Stimulated activated CD8-positive, alpha-beta memory T cell treated with anti-CD3 and anti-CD28 coated beads, Interleukin-12 subunit alpha, Interleukin-12 subunit beta, amount 100 ng/mL, for 4 hours (primary cell): ENCODE data around the gene GALNT9.
"Not testable (repeated sequence)": the region's sequence is repeated elsewhere in the genome, so short reads cannot be mapped to it uniquely, and the experiment has no call there.

Experiments
- DNase-seq: peaks from one replicate; pipeline ENCODE4 v3.0.0-alpha.2; 2020; ENCODE audit warnings: low read depth

The GALNT9 gene

GRCh38 chr12:132312516-132312915 lies 16.9 kb downstream of the GALNT9 start:
- no peak for DNase-seq

GRCh38 chr12:132311201-132311915 lies 18.0 kb downstream of the GALNT9 start:
- no peak for DNase-seq

- DNase-seq, result no peak
Observed at GRCh38 chr12:132310181-132311040, 19.0 kb downstream of the GALNT9 start.

- no peak for DNase-seq
Observed at GRCh38 chr12:132309596-132310086, 19.7 kb downstream of the GALNT9 start.

- no peak for DNase-seq
Observed at GRCh38 chr12:132308853-132309595, 20.4 kb downstream of the GALNT9 start.

- DNase-seq, result no peak
Observed at GRCh38 chr12:132307976-132308852, 21.2 kb downstream of the GALNT9 start.

- DNase-seq, result no peak
Observed at GRCh38 chr12:132306885-132307191, 22.6 kb downstream of the GALNT9 start.

GRCh38 chr12:132305991-132306884 lies 23.2 kb downstream of the GALNT9 start:
- no peak for DNase-seq

- no peak for DNase-seq
Observed at GRCh38 chr12:132305560-132305966, 23.8 kb downstream of the GALNT9 start.

GRCh38 chr12:132304866-132305265 lies 24.5 kb downstream of the GALNT9 start:
- DNase-seq, result not testable (repeated sequence)

GRCh38 chr12:132303853-132304373 lies 25.5 kb downstream of the GALNT9 start:
- not testable (repeated sequence) for DNase-seq

- no peak for DNase-seq
Observed at GRCh38 chr12:132302466-132303358, 26.7 kb downstream of the GALNT9 start.

GRCh38 chr12:132300789-132301722 lies 28.3 kb downstream of the GALNT9 start:
- DNase-seq, result no peak

- no peak for DNase-seq
Observed at GRCh38 chr12:132296063-132296462, 33.3 kb downstream of the GALNT9 start.

- not testable (repeated sequence) for DNase-seq
Observed at GRCh38 chr12:132295561-132295960, 33.8 kb downstream of the GALNT9 start.

- DNase-seq, result no peak
Observed at GRCh38 chr12:132295101-132295526, 34.3 kb downstream of the GALNT9 start.

- no peak for DNase-seq
Observed at GRCh38 chr12:132294121-132295034, 35.0 kb downstream of the GALNT9 start.
